Measurements from ENCODE around the gene KYAT1.
"Not testable (repeated sequence)": the region's sequence is repeated elsewhere in the genome, so short reads cannot be mapped to it uniquely, and the experiment has no call there.

The KYAT1 gene

GRCh38 chr9:128809831-128810230, 71.9 kb downstream of the KYAT1 start:
- no peak for DNase-seq

- no peak for DNase-seq
Observed at GRCh38 chr9:128809036-128809599, 72.6 kb downstream of the KYAT1 start.

- DNase-seq: no peak
Observed at GRCh38 chr9:128808543-128808942, 73.2 kb downstream of the KYAT1 start.

DNA sequence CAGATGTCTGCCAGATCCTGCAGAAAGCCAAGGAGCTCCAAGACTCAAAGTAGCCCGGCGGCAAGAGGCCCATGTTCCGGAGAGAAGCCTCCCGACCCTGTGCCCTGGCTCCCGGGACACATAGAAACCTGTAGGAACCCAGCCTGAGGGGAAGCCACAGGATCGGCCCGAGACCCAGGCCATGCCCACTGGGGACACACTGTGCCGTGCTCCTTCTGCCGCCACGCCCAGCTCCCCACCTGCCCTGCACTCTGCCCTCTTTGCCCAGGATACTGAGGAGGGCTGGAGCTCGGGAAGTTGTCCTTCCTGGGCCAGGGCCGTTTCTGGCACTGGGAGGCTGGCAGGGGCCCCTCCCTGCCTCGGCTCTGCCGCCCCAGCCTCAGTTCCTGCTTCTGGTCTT, 73.9 kb downstream of the KYAT1 start:
- DNase-seq: no peak

GRCh38 chr9:128805661-128806060, 76.1 kb downstream of the KYAT1 start:
- no peak for DNase-seq

- DNase-seq: no peak
Observed at GRCh38 chr9:128802482-128802881, 79.3 kb downstream of the KYAT1 start.

DNA sequence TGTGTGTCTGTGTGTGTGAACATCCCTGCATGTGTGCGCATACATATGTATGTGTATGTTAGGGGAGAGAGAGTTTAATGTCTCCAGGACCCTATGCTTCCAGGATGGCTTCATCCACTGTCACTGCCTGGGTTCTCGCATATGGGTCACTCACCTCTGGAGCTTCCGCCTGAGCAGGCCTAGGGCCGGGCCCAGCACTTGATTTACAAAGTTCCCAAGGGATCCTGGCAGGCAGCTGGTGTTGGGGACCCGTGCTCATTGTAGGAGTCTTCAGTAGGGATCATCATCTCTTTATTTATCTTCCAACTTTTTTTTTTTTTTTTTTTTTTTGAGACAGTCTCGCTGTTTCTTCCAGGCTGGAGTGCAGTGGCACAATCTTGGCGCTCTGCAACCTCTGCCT, 81.7 kb downstream of the KYAT1 start:
- no peak for DNase-seq

DNA sequence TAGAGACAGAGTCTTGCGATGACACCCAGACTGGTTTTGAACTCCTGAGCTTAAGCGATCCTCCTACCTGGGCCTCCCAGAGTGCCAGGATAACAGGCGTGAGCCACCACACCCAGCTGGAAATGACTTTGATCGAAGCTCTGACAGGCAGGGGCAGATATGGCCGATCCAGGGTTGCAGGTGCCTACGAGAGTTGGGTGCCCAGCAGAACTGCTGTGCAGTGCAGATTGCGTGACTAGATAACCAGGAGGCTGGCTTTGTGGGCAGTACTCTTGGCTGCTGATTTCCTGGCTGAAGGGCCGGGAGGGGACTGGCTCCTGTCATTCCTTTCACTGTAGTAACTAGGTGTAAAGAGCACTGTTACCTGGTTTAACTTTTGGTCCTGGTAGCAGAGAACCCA, 82.9 kb downstream of the KYAT1 start:
- no peak for DNase-seq

DNA sequence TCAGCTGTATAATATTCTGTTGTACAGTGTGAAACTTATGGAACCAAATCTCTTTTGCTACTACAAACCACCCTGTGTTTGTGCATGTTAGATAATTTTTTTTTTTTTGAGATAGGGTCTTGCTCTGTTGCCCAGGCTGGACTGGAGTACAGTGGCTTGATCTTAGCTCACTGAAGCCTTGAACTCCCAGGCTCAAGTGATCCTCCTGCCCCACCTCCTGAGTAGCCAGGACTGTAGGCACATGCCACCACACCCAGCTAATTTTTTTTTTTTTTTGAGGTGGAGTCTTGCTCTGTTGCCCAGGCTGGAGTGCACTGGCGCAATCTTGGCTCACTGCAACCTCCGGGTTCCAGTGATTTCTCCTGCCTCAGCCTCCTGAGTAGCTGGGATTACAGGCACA, 86.8 kb downstream of the KYAT1 start:
- not testable (repeated sequence) for DNase-seq

GRCh38 chr9:128792978-128793686, 88.6 kb downstream of the KYAT1 start:
- DNase-seq: no peak

GRCh38 chr9:128792134-128792533, 89.6 kb downstream of the KYAT1 start:
- DNase-seq: no peak

DNA sequence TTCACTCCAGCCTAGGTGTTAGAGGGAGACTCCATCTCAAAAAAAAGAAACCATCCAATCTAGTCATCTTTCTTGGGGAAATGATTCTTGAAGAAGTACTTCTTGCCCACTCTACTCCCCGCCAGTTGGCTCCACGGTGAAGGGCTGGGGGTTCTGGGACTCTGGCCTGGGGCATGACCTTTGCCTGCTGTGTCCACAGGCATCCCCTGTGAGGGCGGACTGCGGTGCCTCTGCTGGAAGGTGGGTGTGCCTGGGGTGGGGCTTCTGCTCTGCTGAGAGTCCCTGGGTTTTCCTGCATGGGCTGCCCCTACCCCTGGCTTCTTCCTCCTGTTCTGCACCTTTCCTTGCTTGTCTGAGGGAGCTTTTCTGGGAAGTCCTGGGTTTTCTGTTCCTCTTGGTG, 91.2 kb downstream of the KYAT1 start:
- no peak for DNase-seq

- DNase-seq: no peak
Observed at GRCh38 chr9:128788445-128788844, 93.3 kb downstream of the KYAT1 start.

- DNase-seq: no peak
Observed at GRCh38 chr9:128787659-128788058, 94.1 kb downstream of the KYAT1 start.

- peak; percentile 84 to 85 for DNase-seq
Observed at GRCh38 chr9:128786681-128787601, 94.8 kb downstream of the KYAT1 start, which contains the start of gene TBC1D13. Gene TBC1D13, plus strand, starts transcription at chr9:128787253. Its CDS starts 101 bp downstream, at chr9:128787354.

- DNase-seq: no peak
Observed at GRCh38 chr9:128785427-128785826, 96.3 kb downstream of the KYAT1 start.
